Ishikawa (cell line): Measurements from ENCODE around the gene ATP1A3.

ENCODE experiments used
- CEBPB ChIP-seq: IDR thresholded peaks from 2 replicates; pipeline ENCODE4 v1.6.1; 2012
- CREB1 ChIP-seq: IDR thresholded peaks from 2 replicates; pipeline ENCODE4 v1.6.1; 2012; ENCODE audit warnings: low read depth
- EGR1 ChIP-seq: IDR thresholded peaks from 2 replicates; pipeline ENCODE4 v1.6.1; 2012
- EP300 ChIP-seq: IDR thresholded peaks from 2 replicates; pipeline ENCODE4 v1.6.1; 2012; ENCODE audit warnings: borderline replicate concordance
- FOXM1 ChIP-seq: IDR thresholded peaks from 2 replicates; pipeline ENCODE4 v1.6.1; 2012; ENCODE audit warnings: low read depth, borderline replicate concordance
- NFIC ChIP-seq: IDR thresholded peaks from 2 replicates; pipeline ENCODE4 v1.6.1; 2012
- RAD21 ChIP-seq: IDR thresholded peaks from 2 replicates; pipeline ENCODE4 v1.6.1; 2012; ENCODE audit warnings: low read depth
- REST ChIP-seq: IDR thresholded peaks from 2 replicates; pipeline ENCODE4 v1.6.1; 2012; ENCODE audit warnings: low read depth, mild to moderate bottlenecking
- TAF1 ChIP-seq: IDR thresholded peaks from 2 replicates; pipeline ENCODE4 v1.6.1; 2012; ENCODE audit warnings: low read depth, mild to moderate bottlenecking
- TCF12 ChIP-seq: IDR thresholded peaks from 2 replicates; pipeline ENCODE4 v1.6.1; 2012; ENCODE audit warnings: low read depth
- TEAD4 ChIP-seq: IDR thresholded peaks from 2 replicates; pipeline ENCODE4 v1.6.1; 2012
- YY1 ChIP-seq: IDR thresholded peaks from 2 replicates; pipeline ENCODE4 v1.6.1; 2012; ENCODE audit warnings: low read depth
- ZBTB7A ChIP-seq: IDR thresholded peaks from 2 replicates; pipeline ENCODE4 v1.6.1; 2012; ENCODE audit warnings: low read depth
- TF ChIP-seq, protein P1 (sequence below): IDR thresholded peaks from 2 replicates; pipeline ENCODE4 v1.6.1; 2012
- TF ChIP-seq, protein P2 (sequence below): IDR thresholded peaks from 2 replicates; pipeline ENCODE4 v1.6.1; 2012

Gene ATP1A3

GRCh38 chr19:42018503-42019193 is 24.6 kb upstream of the ATP1A3 start:
- TF ChIP-seq TCF12 = no peak
- no peak for TF ChIP-seq RAD21
- TF ChIP-seq, protein P1, sequence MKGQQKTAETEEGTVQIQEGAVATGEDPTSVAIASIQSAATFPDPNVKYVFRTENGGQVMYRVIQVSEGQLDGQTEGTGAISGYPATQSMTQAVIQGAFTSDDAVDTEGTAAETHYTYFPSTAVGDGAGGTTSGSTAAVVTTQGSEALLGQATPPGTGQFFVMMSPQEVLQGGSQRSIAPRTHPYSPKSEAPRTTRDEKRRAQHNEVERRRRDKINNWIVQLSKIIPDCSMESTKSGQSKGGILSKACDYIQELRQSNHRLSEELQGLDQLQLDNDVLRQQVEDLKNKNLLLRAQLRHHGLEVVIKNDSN = no peak
- no peak for TF ChIP-seq YY1
- no peak for TF ChIP-seq NFIC
- no peak for TF ChIP-seq EP300
- TF ChIP-seq EGR1 = no peak

- no peak for TF ChIP-seq REST
- no peak for TF ChIP-seq EGR1
- TF ChIP-seq RAD21 = no peak
- TF ChIP-seq CEBPB = no peak
Observed at GRCh38 chr19:42017040-42017439, 23.0 kb upstream of the ATP1A3 start.

DNA sequence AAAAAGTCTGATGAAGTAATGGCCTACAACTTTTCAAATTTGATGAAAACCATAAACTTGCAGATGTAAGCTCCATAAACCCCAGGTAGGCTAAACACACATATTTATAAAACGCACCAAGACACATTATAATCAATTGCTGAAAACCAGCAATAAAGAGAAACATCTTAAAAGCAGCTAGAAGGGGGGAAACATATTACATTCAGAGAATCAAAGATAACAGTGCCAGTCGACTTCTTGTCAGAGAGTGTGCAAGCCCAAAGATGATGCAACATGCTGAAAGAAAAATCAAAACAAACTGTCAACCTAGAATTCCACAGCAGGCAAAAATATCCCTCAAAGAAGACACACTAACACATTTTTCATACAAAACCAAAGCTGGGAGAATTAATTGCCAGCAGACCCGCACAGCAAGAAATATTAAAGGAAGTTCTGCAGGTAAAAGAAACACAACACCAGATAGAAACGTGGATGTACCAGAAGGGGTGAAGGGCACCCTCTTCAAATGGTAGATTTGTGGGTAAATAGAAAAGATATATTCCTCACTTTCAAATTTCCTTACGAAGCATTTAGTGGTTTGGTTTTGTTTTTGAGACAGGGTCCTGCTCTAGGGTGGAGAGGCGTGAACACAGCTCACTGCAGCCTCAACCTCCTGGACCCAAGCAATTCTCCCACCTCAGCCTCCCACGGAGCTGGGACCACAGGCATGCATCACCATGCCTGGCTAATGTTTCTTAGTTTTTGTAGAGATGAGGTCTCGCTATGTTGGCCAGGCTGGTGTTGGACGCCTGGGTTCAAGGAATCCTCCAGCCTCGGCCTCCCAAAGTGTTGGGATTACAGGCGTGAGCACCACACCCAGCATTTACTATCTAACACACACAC is 16.5 kb upstream of the ATP1A3 start:
- TF ChIP-seq EP300 (no peak), ZBTB7A (no peak), TAF1 (no peak), CREB1 (no peak), TEAD4 (no peak), FOXM1 (no peak)
- TF ChIP-seq, protein P1 = no peak

DNA sequence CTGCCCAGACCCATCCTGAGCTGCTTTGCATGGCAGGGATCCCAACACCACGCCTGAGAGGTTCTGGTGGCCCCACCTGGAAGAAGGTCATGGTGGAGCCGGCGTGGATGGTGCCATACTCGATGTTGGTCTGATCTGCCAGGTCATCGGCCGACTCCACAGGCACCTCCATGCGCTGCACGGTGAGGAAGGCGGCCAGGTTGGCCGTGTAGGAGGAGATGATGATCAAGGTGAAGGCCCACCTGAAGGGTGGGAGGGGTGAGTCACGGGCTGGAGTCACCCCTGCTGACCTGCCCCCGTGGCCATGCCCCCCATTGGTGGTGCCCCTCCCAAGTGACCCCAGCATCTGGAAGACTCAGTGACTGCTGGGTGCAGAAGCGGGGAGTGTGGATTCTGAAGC is 12.5 kb upstream of the ATP1A3 start:
- TF ChIP-seq ZBTB7A (no peak), RAD21 (no peak), TCF12 (no peak)

DNA sequence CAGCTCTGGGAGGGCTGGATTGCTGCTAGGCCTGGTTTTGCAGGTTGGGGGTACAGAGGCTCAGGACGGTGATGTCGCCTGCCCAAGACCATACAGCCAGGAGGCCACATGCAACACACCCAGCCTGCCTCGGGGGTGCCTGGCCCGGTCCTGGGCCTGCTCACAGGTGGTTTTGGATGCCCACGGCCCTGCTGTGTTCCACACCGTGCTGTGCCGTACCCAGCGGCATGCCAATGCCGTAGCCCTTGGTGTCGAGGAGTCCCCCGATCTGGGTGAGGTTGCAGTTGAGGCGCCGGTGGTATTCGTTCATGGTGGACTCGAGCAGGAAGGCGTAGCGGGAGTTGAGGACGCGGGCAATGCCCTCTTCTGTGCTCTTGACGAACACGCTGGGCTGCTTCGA is 11.5 kb upstream of the ATP1A3 start:
- TF ChIP-seq, protein P2, sequence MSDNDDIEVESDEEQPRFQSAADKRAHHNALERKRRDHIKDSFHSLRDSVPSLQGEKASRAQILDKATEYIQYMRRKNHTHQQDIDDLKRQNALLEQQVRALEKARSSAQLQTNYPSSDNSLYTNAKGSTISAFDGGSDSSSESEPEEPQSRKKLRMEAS = no peak
- TF ChIP-seq NFIC = no peak
- no peak for TF ChIP-seq CREB1
- TF ChIP-seq TCF12 = no peak
- no peak for TF ChIP-seq CEBPB
- no peak for TF ChIP-seq TEAD4
- TF ChIP-seq REST = no peak
- TF ChIP-seq EP300 = no peak

- TF ChIP-seq RAD21 (no peak), TEAD4 (no peak), FOXM1 (no peak), CREB1 (no peak), TAF1 (no peak), EGR1 (no peak), CEBPB (no peak), YY1 (no peak), NFIC (no peak), TCF12 (no peak), ZBTB7A (no peak), REST (no peak), EP300 (no peak)
- TF ChIP-seq, protein P1 = no peak
- TF ChIP-seq, protein P2 = no peak
Observed at GRCh38 chr19:42003506-42004294, 9.7 kb upstream of the ATP1A3 start.
